Liver (tissue), 9 donors: ENCODE measurements around the gene PSMB4. TPM values are rescaled to one million over a fixed set of nuclear protein-coding genes. Genes with fewer than 3 reads are reported as not detected.

Experiments used
- DNase-seq: peaks from one replicate; pipeline ENCODE4 v3.0.0-alpha.2; 2017; ENCODE audit warnings: low spot score
- H3K27ac ChIP-seq, 2 donors: one replicate each; pipeline ENCODE4 v1.7.0; 2013; ENCODE audit warnings: inconsistent platforms in 2 of 2, low read length in 2 of 2, control low read depth in 1 of 2, low read depth in 1 of 2, mild to moderate bottlenecking in 1 of 2
- H3K27me3 ChIP-seq, 4 donors: one replicate each; pipeline versions ENCODE4 v1.6.1 to v1.7.0; 2013; ENCODE audit warnings: low read length in 3 of 4, inconsistent platforms in 1 of 4, mild to moderate bottlenecking in 1 of 4, moderate library complexity in 1 of 4; ENCODE audit not compliant: control insufficient read depth in 4 of 4, insufficient read depth in 4 of 4
- H3K36me3 ChIP-seq, 4 donors: one replicate each; pipeline versions ENCODE4 v1.6.1 to v1.7.0; 2013; ENCODE audit warnings: low read length in 3 of 4, mild to moderate bottlenecking in 3 of 4, low read depth in 1 of 4, moderate library complexity in 1 of 4; ENCODE audit not compliant: control insufficient read depth in 4 of 4, insufficient read depth in 3 of 4
- H3K4me1 ChIP-seq, 4 donors: one replicate each; pipeline versions ENCODE4 v1.6.1 to v1.7.0; 2013; ENCODE audit warnings: low read length in 3 of 4, mild to moderate bottlenecking in 3 of 4, moderate library complexity in 1 of 4; ENCODE audit not compliant: control insufficient read depth in 4 of 4, insufficient read depth in 4 of 4
- H3K4me3 ChIP-seq, 3 donors: one replicate each; pipeline versions ENCODE4 v1.6.1 to v1.7.0; 2013; ENCODE audit warnings: low read length in 3 of 3, control low read depth in 1 of 3, low read depth in 1 of 3, mild to moderate bottlenecking in 1 of 3
- H3K9ac ChIP-seq, 2 donors: one replicate each; pipeline ENCODE4 v1.7.0; 2013; ENCODE audit warnings: low read length in 2 of 2, mild to moderate bottlenecking in 2 of 2, moderate library complexity in 2 of 2, control low read depth in 1 of 2, low read depth in 1 of 2
- H3K9me3 ChIP-seq, 4 donors: one replicate each; pipeline versions ENCODE4 v1.6.1 to v1.7.0; 2013; ENCODE audit warnings: low read length in 3 of 4; ENCODE audit not compliant: control insufficient read depth in 4 of 4
- ATF3 ChIP-seq: IDR thresholded peaks from 2 replicates; pipeline ENCODE4 v1.6.1; 2016; ENCODE audit warnings: antibody characterized with exemption
- CTCF ChIP-seq: fragments of 150-350 bp; IDR thresholded peaks from 2 replicates; pipeline ENCODE4 v1.5.1; 2017; ENCODE audit warnings: improper control_type of control experiment, low read depth, low read length; ENCODE audit not compliant: missing input control
- EGR1 ChIP-seq, 2 donors: IDR thresholded peaks; 2 replicates each; pipeline ENCODE4 v1.6.1; 2016 to 2018; ENCODE audit warnings: antibody characterized with exemption in 2 of 2, low read depth in 2 of 2
- FOXA1 ChIP-seq: IDR thresholded peaks from 2 replicates; pipeline ENCODE4 v1.6.1; 2016; ENCODE audit warnings: antibody characterized with exemption
- FOXA2 ChIP-seq: IDR thresholded peaks from 2 replicates; pipeline ENCODE4 v1.6.1; 2016; ENCODE audit warnings: antibody characterized with exemption
- GABPA ChIP-seq, 2 donors: IDR thresholded peaks in 1 of 2; conservative IDR thresholded peaks in 1 of 2; 2 replicates each; pipeline ENCODE4 v1.6.1; 2016; ENCODE audit warnings: antibody characterized with exemption in 2 of 2, mild to moderate bottlenecking in 1 of 2, moderate library complexity in 1 of 2
- HNF4A ChIP-seq, 2 donors: conservative IDR thresholded peaks; 2 replicates each; pipeline ENCODE4 v1.6.1; 2016; ENCODE audit warnings: antibody characterized with exemption in 2 of 2, mild to moderate bottlenecking in 2 of 2
- HNF4G ChIP-seq: IDR thresholded peaks from 2 replicates; pipeline ENCODE4 v1.6.1; 2016; ENCODE audit warnings: antibody characterized with exemption
- JUND ChIP-seq, 2 donors: IDR thresholded peaks; 2 replicates each; pipeline ENCODE4 v1.6.1; 2016; ENCODE audit warnings: antibody characterized with exemption in 2 of 2
- MAX ChIP-seq: IDR thresholded peaks from 2 replicates; pipeline ENCODE4 v1.6.1; 2016; ENCODE audit warnings: antibody characterized with exemption
- NR2F2 ChIP-seq: IDR thresholded peaks from 2 replicates; pipeline ENCODE4 v1.6.1; 2016; ENCODE audit warnings: antibody characterized with exemption
- RAD21 ChIP-seq, 2 donors: IDR thresholded peaks; 2 replicates each; pipeline ENCODE4 v1.6.1; 2016; ENCODE audit warnings: antibody characterized with exemption in 2 of 2, mild to moderate bottlenecking in 2 of 2
- RXRA ChIP-seq, 2 donors: IDR thresholded peaks; 2 replicates each; pipeline ENCODE4 v1.6.1; 2017 to 2018; ENCODE audit warnings: antibody characterized with exemption in 2 of 2, mild to moderate bottlenecking in 1 of 2
- SP1 ChIP-seq: IDR thresholded peaks from 2 replicates; pipeline ENCODE4 v1.6.1; 2018; ENCODE audit warnings: antibody characterized with exemption, mild to moderate bottlenecking
- TAF1 ChIP-seq: conservative IDR thresholded peaks from 2 replicates; pipeline ENCODE4 v1.6.1; 2016; ENCODE audit warnings: antibody characterized with exemption, mild to moderate bottlenecking
- YY1 ChIP-seq: IDR thresholded peaks from 2 replicates; pipeline ENCODE4 v1.6.1; 2016; ENCODE audit warnings: antibody characterized with exemption, mild to moderate bottlenecking
- WGBS: extraction: QIAGEN DNeasy Blood & Tissue Kit; methylation state at CpG from one replicate; pipeline ENCODE4 v1.1.7; 2013; 5-methylcytosine and 5-hydroxymethylcytosine counted together
- polyA plus RNA-seq, 2 donors: library from polyadenylated mRNA; stranded (reverse) in 1 of 2; unstranded in 1 of 2; fragments of 200-250 nt in 1 of 2; fragments of >200 nt in 1 of 2; fragmentation: Nextera tagmentation in 1 of 2; extraction: Ambion mirVana in 1 of 2; gene quantifications; one replicate each; pipeline versions ENCODE4 v1.2.1 to v1.2.3, GENCODE V29; 2013 to 2015
- total RNA-seq, 2 donors: library from RNA; depleted of rRNA; stranded (reverse); fragments of >200 nt; gene quantifications; one replicate each; pipeline ENCODE4 v1.2.3, GENCODE V29; 2014
- TF ChIP-seq, protein P1 (sequence below): IDR thresholded peaks from 2 replicates; pipeline ENCODE4 v1.6.1; 2016; ENCODE audit warnings: antibody characterized with exemption, mild to moderate bottlenecking
- TF ChIP-seq, protein P2 (sequence below): IDR thresholded peaks from 2 replicates; pipeline ENCODE4 v1.6.1; 2016; ENCODE audit warnings: antibody characterized with exemption
- donor health status: healthy.
- donor health status: healthy.
- donor health status: healthy.
- donor health status: healthy.
- donor health status: healthy.

PSMB4 gene
- total and polyA plus RNA-seq, 4 donors: 130 to 228 (median 202) TPM

DNA sequence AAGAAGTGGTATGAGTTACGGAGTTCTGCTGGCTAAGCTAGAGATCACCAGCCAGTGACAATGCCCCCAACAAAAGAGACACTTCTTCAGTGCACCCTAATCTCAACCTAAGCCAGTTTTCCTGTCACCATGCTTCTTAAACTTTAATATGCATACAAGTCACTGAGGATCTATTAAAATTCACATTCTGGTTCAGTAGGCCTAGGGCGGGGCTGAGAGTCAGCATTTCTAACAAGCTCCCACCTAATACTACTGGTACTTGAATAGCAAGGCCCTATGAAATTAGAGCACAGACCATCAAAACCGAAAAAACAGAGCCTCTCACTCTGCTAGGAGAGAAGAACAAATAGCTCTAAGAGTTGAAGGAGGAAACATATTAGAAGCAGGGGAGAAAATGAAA is 7.9 kb downstream of the PSMB4 start:
- H3K4me1 ChIP-seq: peaks cover 0 to 8% (median 2%) of the 10 kb centered on the region in 4 donors
- no peak for DNase-seq
- no peak for TF ChIP-seq GABPA (IDR thresholded peaks at IDR 0.05 in 1 of 2, conservative IDR thresholded peaks at IDR 0.05 in 1 of 2)
- TF ChIP-seq, protein P1, sequence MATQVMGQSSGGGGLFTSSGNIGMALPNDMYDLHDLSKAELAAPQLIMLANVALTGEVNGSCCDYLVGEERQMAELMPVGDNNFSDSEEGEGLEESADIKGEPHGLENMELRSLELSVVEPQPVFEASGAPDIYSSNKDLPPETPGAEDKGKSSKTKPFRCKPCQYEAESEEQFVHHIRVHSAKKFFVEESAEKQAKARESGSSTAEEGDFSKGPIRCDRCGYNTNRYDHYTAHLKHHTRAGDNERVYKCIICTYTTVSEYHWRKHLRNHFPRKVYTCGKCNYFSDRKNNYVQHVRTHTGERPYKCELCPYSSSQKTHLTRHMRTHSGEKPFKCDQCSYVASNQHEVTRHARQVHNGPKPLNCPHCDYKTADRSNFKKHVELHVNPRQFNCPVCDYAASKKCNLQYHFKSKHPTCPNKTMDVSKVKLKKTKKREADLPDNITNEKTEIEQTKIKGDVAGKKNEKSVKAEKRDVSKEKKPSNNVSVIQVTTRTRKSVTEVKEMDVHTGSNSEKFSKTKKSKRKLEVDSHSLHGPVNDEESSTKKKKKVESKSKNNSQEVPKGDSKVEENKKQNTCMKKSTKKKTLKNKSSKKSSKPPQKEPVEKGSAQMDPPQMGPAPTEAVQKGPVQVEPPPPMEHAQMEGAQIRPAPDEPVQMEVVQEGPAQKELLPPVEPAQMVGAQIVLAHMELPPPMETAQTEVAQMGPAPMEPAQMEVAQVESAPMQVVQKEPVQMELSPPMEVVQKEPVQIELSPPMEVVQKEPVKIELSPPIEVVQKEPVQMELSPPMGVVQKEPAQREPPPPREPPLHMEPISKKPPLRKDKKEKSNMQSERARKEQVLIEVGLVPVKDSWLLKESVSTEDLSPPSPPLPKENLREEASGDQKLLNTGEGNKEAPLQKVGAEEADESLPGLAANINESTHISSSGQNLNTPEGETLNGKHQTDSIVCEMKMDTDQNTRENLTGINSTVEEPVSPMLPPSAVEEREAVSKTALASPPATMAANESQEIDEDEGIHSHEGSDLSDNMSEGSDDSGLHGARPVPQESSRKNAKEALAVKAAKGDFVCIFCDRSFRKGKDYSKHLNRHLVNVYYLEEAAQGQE: no peak
- TF ChIP-seq FOXA1: no peak
- no peak for TF ChIP-seq SP1
- TF ChIP-seq CTCF: no peak
- TF ChIP-seq YY1: no peak
- no peak for TF ChIP-seq JUND (IDR thresholded peaks at IDR 0.05)
- TF ChIP-seq EGR1 (IDR thresholded peaks at IDR 0.05; ENCODE audit: low read depth in 2 of 2): no peak
- TF ChIP-seq TAF1: no peak
- no peak for TF ChIP-seq MAX
- no peak overlapping the region for H3K27ac ChIP-seq
- no peaks in the 10 kb centered on the region for H3K9me3 ChIP-seq
- H3K27me3 ChIP-seq: no peaks in the 10 kb centered on the region
- 96% methylated on average over 3 of the region's 3 CpGs for WGBS
- no peak overlapping the region for H3K4me3 ChIP-seq
- peaks cover 14 to 83% (median 77%) of the 10 kb centered on the region in 4 donors for H3K36me3 ChIP-seq
- H3K9ac ChIP-seq: no peak overlapping the region

DNA sequence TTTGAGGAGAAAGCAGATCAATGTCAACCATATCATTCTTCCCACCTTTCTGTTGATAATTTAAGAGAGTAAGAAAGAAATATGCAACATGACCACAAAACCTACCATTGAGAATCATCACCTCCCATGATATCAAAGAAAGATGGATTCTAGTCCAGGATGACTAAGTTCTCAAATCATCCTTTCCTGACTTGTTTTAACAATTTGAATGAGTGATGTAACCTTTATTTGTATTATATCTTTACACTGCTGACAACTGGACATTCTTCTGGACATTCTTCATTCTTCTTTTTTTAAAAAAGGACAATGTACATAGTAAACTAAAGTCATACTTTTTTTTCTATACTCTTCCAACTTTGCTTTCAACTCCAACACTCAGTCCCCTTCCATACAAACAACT is 9.5 kb downstream of the PSMB4 start:
- Histone ChIP-seq H3K4me1 (no peaks in the 10 kb centered on the region), H3K27me3 (no peaks in the 10 kb centered on the region), H3K4me3 (no peak overlapping the region), H3K27ac (no peak overlapping the region), H3K36me3 (peaks cover 16 to 79% (median 69%) of the 10 kb centered on the region in 4 donors), H3K9me3 (no peaks in the 10 kb centered on the region), H3K9ac (no peak overlapping the region)
- TF ChIP-seq, protein P2, sequence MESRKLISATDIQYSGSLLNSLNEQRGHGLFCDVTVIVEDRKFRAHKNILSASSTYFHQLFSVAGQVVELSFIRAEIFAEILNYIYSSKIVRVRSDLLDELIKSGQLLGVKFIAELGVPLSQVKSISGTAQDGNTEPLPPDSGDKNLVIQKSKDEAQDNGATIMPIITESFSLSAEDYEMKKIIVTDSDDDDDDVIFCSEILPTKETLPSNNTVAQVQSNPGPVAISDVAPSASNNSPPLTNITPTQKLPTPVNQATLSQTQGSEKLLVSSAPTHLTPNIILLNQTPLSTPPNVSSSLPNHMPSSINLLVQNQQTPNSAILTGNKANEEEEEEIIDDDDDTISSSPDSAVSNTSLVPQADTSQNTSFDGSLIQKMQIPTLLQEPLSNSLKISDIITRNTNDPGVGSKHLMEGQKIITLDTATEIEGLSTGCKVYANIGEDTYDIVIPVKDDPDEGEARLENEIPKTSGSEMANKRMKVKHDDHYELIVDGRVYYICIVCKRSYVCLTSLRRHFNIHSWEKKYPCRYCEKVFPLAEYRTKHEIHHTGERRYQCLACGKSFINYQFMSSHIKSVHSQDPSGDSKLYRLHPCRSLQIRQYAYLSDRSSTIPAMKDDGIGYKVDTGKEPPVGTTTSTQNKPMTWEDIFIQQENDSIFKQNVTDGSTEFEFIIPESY: no peak
- no peak for TF ChIP-seq FOXA2
- no peak for TF ChIP-seq YY1
- no peak for TF ChIP-seq GABPA (IDR thresholded peaks at IDR 0.05 in 1 of 2, conservative IDR thresholded peaks at IDR 0.05 in 1 of 2)
- no peak for TF ChIP-seq NR2F2
- no peak for TF ChIP-seq CTCF
- TF ChIP-seq TAF1: no peak
- no peak for TF ChIP-seq SP1
- no peak for TF ChIP-seq RXRA (IDR thresholded peaks at IDR 0.05)
- no peak for TF ChIP-seq HNF4A (conservative IDR thresholded peaks at IDR 0.05)
- no peak for TF ChIP-seq MAX
- TF ChIP-seq EGR1 (IDR thresholded peaks at IDR 0.05; ENCODE audit: low read depth in 2 of 2): no peak
- TF ChIP-seq, protein P1: no peak
- TF ChIP-seq FOXA1: no peak
- TF ChIP-seq RAD21 (IDR thresholded peaks at IDR 0.05): no peak
- TF ChIP-seq JUND (IDR thresholded peaks at IDR 0.05): no peak
- no peak for TF ChIP-seq HNF4G
- TF ChIP-seq ATF3: no peak
- no peak for DNase-seq
